GM21786 (cell line): Measurements from ENCODE around the gene SLC25A34.
"Not testable (repeated sequence)": the region's sequence is repeated elsewhere in the genome, so short reads cannot be mapped to it uniquely, and the experiment has no call there.

ENCODE experiments used
- ATAC-seq: cut with Tn5 transposase; IDR thresholded peaks from one replicate; pipeline ENCODE4 v1.9.1; 2021; ENCODE audit not compliant: unreplicated experiment

SLC25A34 gene

DNA sequence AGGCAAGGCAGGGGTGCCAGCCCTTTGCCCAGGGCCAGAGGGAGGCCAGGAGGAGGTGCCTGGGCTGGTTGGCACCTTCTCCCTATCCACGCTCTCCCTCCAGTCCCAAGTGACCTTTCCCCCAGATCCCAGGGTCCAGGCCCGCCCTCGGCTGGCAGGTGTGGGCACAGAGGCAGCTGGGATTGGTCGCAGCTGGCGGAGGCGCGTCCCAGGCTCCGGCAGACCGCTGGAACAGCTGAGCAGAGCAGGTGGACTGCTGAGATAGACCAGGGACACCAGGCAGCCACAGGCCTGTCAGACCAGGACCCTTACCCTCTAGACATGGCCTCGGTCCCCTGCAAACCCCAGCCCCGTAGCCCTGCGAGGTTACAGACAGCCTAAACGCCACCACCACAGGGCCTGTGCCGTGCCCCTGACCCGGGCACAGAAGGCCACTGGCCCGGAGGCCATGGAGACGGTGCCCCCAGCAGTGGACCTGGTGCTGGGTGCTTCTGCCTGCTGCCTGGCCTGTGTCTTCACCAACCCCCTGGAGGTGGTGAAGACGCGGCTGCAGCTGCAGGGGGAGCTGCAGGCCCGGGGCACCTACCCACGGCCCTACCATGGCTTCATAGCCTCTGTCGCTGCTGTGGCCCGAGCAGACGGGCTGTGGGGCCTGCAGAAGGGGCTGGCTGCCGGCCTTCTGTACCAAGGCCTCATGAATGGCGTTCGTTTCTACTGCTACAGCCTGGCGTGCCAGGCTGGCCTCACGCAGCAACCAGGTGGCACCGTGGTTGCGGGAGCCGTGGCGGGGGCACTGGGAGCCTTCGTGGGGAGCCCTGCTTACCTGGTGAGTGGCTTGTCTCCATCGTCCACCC, at the start of gene SLC25A34:
TSS of gene SLC25A34 (plus strand) at position 221 of the 854 bp plus-strand sequence. CDS start at position 449, 228 bp downstream.
- ATAC-seq = no peak

DNA sequence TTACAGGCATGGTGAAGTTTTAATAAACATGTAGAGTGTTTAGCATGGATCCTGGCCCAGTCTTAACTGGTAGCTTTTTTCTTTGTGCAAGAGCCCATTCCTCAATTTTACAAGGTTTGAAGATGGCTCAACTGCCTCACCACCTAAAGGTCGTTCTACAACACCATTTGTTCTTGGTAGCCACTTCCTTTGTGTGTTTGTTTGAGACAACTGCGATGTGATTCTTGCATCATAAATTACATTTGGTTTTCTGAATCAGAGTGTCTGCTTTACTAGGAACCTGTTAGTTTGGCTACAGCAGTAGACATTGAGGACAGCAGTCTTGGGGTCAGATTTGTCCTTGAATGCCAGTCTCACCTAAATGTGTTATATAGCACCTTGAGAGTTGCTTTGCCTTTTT, 48.6 kb upstream of the SLC25A34 start:
- no peak for ATAC-seq

DNA sequence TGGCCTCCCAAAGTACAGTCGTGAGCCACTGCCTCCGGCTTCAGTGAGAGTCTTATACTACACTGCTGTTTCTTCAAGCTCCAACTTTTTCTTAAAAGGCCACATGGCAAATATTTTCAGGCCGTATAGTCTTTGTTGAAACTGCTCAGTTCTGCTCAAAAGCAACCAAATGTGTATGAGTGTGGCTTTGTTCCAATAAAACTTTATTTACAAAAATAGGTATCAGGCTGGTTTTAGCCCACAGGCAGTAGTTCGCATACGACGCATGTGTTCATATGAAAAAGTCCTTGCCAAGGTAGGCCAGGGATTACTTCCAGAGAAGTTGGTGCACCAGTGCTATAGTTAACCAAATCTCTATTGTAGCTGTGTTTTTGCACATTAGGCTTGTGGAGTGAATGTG, 45.7 kb upstream of the SLC25A34 start:
- ATAC-seq = no peak

DNA sequence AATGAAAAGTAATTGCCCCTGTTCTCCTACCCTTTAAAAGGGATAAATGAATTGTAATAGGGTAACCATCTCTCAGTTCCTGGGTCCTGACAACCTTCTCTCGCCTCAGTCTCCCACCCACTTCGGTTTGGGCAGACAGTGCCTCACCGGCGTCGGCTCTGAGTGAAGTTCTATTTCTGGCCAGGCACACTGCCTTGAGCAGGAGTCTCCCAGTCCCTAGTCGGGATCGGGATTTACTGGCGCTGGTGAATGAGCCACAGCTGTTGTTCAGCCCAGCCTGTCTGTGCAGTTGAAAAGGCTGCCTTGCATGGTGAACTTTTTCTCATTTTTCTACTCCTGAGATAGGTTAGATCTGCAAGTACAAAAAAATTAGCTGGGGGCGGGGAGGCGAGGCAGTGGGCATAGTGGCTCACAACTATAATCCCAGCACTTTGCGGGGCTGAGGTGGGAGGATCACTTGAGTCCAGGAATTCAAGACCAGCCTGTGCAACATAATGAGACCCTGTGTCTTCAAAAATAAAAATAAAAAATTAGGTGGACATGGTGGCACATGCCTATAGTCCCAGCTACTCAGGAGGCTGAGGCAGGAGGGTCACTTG, 44.5 kb upstream of the SLC25A34 start:
- ATAC-seq = no peak

DNA sequence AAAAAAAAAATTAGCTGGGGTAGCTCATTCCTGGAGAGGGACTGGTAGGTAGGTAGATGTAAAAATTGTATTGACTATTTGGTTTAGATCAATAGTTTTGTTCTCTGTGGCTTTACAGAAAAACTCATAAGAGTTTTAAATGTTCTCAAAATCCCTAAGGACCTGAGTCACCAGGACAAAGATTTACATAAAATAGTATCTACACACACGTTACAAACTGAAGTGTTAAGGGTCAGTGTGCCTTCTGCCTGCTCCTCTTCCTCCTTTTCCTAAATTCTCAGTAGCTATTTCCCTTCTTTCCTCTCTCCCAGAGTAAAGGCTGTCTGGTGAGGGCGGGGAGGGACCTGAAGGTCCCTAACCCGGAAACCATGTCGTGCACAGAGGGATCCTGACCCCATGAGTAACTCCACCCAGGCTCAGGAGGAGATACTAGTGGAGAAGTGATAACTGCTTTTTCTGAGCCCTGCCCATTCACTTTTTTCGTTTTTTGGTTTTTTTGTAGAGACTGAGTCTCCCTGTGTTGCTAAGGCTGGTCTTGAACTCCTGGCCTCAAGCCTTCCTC, 43.9 kb upstream of the SLC25A34 start:
- ATAC-seq = no peak

DNA sequence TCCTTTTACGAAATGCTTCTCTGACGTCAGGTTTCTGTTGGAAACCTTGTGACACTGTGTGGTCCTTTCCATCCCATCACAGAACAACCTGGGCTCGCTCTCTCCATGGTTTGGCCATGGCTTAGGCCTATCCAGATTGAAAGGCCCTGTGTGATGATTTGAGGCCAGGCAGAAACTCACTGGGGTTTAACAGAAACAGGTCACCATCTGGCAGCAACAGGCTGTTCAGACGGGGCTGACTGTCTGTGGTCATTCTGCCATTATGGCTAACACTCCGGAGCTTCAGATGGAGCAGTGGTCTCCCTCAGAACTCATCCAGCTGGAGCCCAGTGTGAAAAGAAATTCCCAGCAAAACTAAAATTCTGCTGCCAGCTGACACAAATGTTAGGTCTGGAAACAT, 42.7 kb upstream of the SLC25A34 start:
- ATAC-seq = no peak

DNA sequence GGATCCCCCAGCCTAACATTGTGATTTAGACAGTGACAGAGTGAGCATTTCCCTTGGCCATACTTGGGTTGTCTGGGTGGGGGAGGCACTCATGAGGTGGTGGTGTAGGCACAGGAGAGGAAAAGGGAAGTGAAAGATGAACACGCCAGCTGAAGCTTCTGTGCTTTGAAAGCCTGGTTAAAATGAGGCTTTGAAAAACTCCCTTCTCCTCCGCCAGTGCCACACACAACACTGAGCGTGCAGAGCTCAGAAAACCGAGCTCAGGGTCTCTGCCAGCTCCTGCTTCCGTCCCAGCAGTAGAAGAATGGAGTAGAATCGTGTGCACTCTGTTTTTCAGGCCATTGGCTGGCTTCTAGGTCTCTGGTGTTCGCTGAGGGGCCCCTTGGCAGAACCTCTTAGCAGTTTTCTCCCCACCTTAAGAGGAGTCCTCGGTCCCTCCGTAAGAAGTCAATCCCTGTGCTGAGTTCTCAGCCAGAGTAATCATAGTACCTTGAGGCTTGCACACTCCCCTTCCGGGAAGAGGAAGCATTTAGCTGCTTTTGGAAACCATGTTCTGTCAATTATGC, 39.0 kb upstream of the SLC25A34 start:
- ATAC-seq = peak; percentile 92

DNA sequence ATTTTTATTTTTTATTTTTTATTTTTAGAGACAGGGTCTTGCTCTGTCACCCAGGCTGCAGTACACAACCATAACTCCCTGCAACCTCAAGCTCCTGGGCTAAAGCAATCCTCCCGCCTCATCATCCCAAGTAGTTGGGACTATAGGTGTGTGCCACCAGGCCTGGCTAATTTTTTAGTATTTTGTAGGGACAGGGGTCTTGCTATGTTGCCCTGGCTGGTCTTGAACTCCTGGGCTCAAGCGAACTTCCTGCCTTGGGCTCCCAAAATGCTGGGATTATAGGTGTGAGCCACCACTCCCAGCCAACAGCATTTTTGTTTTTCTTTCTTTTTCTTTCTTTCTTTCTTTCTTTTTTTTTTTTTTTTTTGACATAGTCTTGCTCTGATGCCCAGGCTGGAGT, 37.9 kb upstream of the SLC25A34 start:
- no peak for ATAC-seq

DNA sequence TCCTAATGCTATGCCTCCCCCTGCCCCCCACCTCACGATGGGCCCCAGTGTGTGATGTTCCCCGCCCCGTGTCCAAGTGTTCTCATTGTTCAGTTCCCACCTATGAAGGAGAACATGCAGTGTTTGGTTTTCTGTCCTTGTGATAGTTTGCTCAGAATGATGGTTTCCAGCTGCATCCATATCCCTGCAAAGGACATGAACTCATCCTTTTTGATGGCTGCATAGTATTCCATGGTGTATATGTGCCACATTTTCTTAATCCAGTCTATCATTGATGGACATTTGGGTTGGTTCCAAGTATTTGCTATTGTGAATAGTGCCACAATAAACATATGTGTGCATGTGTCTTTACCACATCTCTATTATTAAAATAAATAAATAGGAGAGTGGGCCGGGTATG, 36.7 kb upstream of the SLC25A34 start:
- not testable (repeated sequence) for ATAC-seq

DNA sequence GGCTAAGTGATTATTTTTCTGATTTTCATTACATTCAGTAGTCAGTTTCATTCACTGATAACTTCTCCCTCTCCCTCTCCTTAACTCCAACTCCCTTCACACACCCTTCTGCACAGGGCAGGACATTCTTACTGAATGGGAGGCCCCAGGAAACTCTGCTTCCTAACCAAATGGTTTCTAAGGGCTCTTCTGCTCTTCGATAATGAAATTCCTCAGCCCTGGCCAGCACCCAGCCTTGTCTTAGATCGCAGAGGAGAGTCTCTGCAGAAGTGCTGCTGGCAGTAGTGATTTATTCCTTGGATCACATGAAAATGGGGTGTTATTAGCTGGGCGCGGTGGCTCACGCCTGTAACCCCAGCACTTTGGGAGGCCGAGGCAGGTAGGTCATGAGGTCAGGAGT, 35.5 kb upstream of the SLC25A34 start:
- no peak for ATAC-seq

DNA sequence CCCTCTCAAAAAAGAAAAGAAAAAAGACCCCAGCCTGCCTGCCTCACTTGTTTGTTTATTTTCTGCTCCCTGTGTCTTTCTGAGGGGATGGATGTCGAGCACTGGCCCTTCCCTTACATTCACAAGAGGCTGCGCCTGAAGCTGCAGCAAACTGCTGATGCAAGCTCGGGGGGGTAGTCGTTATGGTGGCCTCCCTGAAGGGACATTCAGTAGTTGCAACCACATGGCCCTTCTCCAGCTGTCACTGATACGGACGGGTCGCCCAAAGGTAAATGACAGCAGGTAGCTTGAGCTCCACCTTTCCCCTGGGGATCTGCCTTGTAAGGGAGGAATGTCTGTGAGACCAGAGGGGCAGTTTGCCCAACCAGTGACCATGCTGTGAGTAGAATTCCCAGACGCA, 34.3 kb upstream of the SLC25A34 start:
- no peak for ATAC-seq

DNA sequence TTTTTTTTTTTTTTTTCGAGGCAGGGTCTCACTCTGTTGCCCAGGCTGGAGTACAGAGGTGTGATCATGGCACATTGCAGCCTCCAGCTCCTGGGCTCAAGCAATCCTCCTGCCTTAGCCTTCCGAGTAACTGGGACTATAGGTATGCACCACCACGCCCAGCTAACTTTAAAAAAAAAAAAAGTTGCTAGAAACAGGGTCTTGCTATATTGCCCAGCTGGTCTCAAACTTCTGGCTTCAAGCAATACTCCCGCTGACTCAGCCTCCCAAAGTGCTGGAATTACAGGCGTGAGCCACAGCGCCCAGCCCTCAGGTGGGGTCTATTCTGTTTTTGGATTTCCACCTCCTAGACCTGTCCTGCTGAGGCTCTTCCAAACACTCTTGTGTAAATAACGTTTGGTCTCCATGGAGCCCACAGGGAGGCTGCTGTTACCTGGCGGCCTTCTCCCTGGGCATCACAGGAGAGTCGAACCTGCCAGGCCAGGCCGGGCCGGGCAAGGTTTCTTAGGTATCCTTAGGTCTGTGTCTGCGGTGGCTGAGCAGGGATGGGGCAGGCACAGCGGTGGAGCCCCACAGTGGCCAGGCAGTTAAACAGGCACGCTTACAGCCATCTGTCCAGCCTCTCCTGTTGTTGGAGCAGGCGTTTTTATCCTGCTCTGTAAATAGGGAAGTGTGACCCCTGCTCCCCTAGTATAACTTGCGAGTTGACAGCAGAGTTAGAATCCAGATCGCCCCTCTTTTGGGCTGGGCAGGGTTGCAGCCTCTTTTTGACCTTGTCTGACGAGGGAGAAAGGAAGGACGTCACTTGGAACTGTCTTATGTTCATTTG, 33.1 kb upstream of the SLC25A34 start:
- ATAC-seq = no peak

DNA sequence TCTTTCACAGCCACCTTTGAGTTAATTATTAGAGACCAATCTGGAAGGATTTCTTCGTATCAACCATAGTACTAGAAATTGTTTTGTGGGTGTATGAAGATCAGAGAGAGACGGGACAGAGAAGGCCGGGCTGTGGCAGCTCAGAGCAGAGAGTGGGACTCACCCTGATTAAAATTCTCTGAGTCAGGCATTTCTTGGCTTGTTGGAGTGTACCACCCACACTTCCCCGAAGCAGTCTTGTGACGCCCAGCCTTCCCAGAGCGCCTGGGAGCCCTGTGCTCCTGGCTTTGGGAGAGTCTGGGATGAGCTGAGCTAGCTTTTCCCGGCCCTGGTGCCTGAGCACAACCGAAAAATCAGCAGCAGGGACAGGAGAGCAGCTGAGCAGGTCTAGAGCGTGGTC, 32.5 kb upstream of the SLC25A34 start:
- ATAC-seq = no peak

DNA sequence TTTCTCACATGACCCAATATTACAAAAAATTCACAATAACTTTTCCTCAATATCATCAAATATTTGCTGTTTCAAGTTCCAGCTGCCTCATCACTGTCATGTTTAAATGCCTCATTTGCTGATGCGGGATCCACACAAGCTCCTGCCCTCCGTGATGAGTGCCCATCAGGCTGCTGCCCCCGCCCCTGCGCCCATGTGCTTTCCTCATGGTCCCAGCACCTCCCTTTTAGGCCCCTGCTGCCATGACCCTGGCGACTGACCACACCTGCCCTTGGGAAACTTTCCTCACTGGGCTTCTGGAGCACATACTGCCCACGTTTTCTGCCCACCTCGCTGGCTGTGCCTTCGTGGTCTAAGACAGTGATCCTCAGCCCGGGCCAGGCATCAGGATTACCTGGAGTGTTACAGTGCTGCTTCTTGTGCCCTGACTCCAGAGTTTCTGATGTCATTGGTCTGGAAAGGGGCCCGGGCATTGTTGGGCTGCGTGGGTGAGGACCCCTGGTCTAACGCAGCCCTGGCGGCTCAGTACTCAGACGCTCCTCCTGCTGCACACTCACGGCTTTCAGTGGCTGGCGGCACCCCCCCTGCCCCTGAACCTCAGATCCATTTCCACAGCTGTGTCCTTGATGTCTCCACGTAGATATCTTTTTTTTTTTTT, 31.4 kb upstream of the SLC25A34 start:
- no peak for ATAC-seq

DNA sequence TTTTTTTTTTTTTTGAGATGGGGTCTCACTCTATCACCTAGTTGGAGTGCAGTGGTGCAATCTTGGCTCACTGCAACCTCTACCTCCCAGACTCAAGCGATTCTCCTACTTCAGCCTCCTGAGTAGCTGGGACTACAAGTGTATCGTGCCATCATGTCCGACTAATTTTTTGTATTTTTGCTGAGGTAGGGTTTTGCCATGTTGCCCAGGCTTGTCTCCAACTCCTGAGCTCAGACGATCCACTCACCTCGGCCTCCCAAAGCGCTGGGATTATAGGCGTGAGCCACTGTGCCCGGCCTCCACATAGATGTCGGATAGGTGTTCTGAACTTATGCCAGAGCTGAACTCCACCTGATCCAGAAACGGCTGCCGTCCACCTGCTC, 30.9 kb upstream of the SLC25A34 start:
- no peak for ATAC-seq

DNA sequence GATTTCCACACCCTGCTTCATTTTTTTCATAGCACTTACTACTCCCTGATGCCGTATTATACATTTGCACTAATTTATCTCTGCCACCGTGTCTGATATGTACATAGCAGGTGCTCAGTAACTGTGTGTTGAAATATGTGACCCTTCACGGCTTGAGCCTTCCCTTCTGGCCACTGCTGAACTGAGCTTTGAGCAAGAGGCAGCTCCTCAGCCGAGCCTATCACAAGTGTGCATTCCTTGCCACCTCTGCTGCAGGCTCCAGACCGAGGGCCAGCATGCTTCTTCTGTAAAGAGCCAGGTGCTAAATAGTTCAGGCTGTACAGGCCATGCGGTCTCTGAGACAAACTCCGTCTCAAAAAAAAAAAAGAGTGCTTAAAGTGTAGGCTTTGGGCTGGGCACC, 29.3 kb upstream of the SLC25A34 start:
- no peak for ATAC-seq

DNA sequence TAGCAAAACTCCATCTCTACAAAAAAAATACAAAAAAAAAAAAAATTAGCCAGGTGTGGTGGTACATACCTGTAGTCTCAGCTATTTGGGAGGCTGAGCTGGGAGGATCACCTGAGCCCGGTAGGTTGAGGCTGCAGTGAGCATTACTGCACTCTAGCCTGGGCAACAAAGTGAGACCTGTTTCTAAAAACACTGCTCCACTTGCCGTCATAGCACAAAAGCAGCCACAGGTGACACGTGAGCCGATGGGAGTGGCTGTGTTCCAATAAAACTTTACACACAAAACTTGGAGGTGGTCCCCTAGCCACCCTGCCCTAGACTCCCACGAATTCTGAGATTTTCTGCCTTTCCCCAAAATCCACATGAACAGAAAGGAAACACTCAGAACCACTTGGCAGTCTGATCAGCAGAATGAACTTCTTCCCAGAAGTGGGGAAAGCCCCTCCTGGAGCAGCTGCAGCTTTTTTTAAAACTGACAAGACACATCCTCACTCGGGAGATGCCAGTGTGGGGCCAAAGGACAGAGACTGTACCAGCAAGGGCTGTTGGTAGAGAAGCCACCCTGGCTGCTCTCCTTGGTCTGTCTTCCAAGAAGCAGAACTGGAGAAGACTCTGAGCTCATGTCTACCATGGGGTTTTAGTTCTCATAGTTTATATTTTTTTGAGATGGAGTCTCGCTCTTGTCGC, 28.7 kb upstream of the SLC25A34 start:
- no peak for ATAC-seq

DNA sequence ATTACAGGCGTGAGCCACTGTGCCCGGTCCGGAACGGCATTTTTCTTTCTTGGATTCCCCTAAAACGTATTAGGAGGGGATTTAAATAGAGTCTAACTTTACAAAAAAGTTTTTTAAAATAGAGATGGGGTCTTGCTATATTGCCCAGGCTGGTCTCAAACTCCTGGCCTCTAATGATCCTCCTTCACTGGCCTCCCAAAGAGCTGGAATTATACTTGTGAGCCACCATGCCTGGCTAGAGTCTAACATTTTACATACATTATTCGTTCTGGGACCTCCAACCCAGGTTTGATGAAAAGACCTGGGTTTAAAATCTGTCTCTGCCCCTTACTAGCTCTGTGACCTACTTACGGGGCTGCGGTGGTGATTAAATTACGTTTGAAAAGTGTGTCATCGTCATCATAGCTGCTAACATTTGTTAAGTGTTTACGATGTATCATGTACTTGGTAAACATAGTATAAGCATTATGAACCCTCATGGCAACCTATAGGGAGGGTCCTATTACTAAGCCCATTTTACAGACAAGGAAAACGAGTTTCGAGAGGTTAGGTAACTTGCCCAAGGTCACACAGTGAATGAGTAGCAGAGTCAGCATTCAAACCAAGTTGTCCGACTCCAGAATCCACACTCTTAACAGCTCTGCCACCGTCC, 27.4 kb upstream of the SLC25A34 start:
- ATAC-seq = no peak

DNA sequence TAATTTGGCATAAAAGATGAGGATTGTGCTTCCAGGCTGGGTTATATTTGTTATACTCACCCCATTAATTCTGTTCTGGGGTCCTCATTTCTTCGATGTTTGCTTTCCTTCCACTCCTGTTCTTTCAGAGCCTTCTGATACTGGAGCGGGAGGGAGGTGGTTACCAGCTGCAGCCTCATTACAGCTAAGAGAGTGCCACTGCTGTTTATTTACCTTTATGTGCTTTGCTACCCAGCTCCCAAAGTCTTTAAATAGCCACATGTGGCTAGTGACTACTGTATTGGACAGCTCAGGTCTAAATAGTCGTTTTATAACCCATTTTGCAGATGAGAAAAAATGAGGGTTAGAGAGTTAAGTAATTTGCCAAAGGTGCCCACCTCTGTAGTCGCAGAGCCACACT, 26.8 kb upstream of the SLC25A34 start:
- no peak for ATAC-seq

DNA sequence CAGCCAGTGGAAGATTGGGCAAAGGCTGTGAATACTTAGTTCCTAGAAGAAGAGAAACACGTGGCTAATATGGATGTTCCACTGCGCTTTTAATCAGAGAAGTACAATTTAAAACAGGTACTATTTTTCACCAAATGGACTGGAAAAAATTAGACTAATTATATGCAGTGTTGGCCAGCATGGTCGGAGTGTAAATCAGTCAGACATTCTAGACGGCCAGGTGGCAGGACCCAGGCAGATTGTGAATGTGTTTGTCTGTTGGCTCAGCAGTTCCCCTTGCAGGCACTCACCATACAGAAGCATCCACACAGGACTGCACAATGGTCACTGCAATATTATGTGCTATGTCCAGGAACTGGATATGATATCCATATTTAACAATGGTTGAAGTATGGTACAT, 23.9 kb upstream of the SLC25A34 start:
- ATAC-seq = no peak
